ENCODE measurements around the gene RHBDL1.
"Not testable (repeated sequence)": the region's sequence is repeated elsewhere in the genome, so short reads cannot be mapped to it uniquely, and the experiment has no call there.

RHBDL1 gene

DNA sequence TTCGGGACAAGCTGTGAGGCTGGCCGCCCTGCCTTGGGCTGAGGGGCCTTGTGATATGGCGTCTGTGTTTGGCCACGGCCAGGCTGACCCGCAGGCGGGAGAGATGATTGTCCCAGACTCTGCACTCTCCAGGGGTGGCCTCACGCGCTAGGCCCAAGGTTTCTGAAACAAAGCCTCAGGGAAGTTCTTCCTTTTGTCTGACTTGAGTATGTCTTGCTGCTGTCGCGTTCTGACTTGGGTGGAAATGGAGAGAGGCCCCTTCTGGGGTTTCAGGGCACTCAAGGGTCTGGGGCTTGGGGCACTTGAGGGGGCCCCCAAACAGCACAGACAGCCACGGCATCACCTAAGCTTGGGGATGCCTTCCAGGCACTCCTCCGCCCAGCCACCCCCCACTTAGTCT, 35.6 kb downstream of the RHBDL1 start:
- DNase-seq (ENCODE audit: low spot score): no peak
- TF ChIP-seq CTCF (IDR thresholded peaks at IDR 0.05; ENCODE audit: extremely low read depth, insufficient read depth, missing control alignments): no peak
- in situ Hi-C loops (cut with MboI; ENCODE audit: low pct_unique_long_range_greater_than_20kb, low sequenced_read_pairs, unreplicated experiment): loop anchor here (5.0 kb wide), 1 partner anchor 76 kb away; the partner anchor contains the start of genes CHTF18 and RPUSD1

- in situ Hi-C loops (cut with MboI; ENCODE audit: low pct_unique_long_range_greater_than_20kb, low sequenced_read_pairs, unreplicated experiment): loop anchor here (5.0 kb wide), 1 partner anchor 76 kb away; the partner anchor contains the start of genes CHTF18 and RPUSD1
- peak; percentile 98 for TF ChIP-seq CTCF (IDR thresholded peaks at IDR 0.05; ENCODE audit: extremely low read depth, insufficient read depth, missing control alignments)
- peak; percentile 95 for DNase-seq (ENCODE audit: low spot score)
Observed at GRCh38 chr16:711548-712320, 36.3 kb downstream of the RHBDL1 start.

DNA sequence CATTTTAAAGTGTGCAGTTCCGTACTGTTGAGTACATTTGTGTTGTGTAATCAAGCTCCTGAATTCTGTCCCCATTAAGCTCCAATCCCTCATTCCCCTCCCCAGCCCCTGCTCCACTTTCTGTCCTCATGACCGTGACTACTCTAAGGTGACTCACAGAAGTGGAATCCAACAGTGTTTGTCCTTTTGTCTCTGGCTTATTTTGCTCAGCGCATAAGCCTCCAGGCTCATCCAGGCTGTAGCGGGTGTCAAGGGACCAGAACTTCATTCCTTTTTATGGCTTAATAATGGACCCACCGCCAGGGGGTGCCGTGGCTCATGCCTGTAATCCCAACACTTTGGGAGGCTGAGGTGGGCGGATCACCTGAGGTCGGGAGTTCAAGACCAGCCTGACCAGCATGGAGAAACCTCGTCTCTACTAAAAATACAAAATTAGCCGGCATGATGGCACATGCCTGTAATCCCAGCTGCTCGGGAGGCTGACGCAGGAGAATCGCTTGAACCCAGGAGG, 37.3 kb downstream of the RHBDL1 start:
- TF ChIP-seq CTCF (IDR thresholded peaks at IDR 0.05; ENCODE audit: extremely low read depth, insufficient read depth, missing control alignments): peak; percentile 50
- in situ Hi-C loops (cut with MboI; ENCODE audit: low pct_unique_long_range_greater_than_20kb, low sequenced_read_pairs, unreplicated experiment): loop anchor here (5.0 kb wide), 1 partner anchor 75 kb away; the partner anchor contains the start of genes CHTF18 and RPUSD1
- not testable (repeated sequence) for DNase-seq (ENCODE audit: low spot score)

DNA sequence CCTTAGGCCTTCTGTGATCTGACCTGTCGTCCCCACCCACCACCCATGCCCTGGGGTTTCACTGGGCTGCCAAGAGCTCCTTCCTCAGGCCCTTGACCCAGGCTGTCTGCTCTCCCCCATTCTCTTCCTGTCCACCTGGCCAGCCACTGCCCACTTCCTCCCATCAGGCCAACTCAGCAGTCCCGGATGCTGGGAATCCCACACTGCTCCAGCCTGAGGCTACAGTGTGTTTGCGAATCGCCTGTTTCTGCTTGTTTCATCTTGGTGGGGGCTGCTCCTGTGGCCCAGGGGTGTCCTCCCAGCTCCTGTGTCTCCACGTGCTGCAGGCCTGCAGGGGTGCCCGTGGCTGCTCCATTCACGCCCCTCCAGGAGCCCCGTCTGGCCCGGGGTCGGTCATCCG, 38.6 kb downstream of the RHBDL1 start:
- in situ Hi-C loops (cut with MboI; ENCODE audit: low pct_unique_long_range_greater_than_20kb, low sequenced_read_pairs, unreplicated experiment): loop anchor here (5.0 kb wide), 1 partner anchor 73 kb away; the partner anchor contains the start of genes CHTF18 and RPUSD1
- DNase-seq (ENCODE audit: low spot score): no peak
- no peak for TF ChIP-seq CTCF (IDR thresholded peaks at IDR 0.05; ENCODE audit: extremely low read depth, insufficient read depth, missing control alignments)

DNA sequence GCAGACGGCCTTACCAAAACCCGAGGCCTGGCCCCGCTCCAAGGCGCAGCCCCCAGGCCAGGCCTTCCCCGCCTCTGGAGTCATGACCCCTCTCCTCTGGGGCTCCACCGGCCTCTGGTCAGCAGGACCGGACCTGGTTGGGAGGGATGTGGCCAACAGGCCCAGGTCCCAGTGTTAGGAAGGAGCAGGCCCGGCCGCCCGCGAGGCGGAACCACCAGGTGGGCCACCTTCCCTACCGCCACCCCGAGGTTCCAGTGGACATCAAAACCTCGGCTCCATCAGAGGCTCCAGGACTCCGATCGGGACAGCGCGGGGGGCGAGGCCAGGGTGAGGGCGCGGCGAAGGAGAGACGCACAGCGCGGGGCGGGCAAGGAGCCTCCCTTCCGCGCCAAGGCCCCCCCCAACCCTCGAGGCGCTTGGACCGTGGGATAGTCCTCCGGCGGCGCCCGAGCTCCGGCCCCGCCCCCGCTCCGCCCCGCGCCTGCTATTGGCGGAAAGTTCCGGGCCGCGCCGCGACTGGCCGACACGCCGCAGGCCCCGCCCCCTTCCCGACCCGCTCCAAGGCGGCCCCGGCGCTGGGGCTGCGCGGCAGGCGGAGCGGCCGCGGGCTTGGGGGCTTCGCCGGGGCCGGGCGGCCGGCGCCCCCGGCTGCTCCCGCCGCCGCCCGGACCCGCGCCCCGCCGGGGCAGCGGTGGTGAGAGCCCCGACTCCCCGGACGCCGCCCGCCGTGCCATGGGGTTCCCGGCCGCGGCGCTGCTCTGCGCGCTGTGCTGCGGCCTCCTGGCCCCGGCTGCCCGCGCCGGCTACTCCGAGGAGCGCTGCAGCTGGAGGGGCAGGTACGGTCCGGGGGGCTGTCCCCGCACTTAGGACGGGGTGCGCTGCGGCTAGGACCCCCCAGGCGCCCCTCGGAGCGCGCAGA, 39.3 kb downstream of the RHBDL1 start, which contains the start of gene METRN:
TSS of gene METRN (plus strand) at position 561 of the 919 bp plus-strand sequence. CDS start at position 733, 172 bp downstream.
- in situ Hi-C loops (cut with MboI; ENCODE audit: low pct_unique_long_range_greater_than_20kb, low sequenced_read_pairs, unreplicated experiment): loop anchor here (5.0 kb wide), 1 partner anchor 72 kb away; the partner anchor contains the start of genes CHTF18 and RPUSD1
- TF ChIP-seq CTCF (IDR thresholded peaks at IDR 0.05; ENCODE audit: extremely low read depth, insufficient read depth, missing control alignments): no peak
- peak; percentile 98 for DNase-seq (ENCODE audit: low spot score)

Data from GM13977 (cell line).